A549 treated with CORT108297 at 1 μM for 4 hours (cell line): Measurements from ENCODE around the gene HEXD. TPM values are rescaled to one million over a fixed set of nuclear protein-coding genes. Genes with fewer than 3 reads are reported as not detected.

Experiments
- total RNA-seq: library from RNA; stranded (reverse); fragments of 200-300 nt; extraction: Qiagen RNA extraction; gene quantifications from 5 replicates; pipeline ENCODE4 v1.2.3, GENCODE V29; 2022

The HEXD gene
- 10.6 to 15.3 TPM (median 14.5 TPM) in 5 replicates for total RNA-seq

DNA sequence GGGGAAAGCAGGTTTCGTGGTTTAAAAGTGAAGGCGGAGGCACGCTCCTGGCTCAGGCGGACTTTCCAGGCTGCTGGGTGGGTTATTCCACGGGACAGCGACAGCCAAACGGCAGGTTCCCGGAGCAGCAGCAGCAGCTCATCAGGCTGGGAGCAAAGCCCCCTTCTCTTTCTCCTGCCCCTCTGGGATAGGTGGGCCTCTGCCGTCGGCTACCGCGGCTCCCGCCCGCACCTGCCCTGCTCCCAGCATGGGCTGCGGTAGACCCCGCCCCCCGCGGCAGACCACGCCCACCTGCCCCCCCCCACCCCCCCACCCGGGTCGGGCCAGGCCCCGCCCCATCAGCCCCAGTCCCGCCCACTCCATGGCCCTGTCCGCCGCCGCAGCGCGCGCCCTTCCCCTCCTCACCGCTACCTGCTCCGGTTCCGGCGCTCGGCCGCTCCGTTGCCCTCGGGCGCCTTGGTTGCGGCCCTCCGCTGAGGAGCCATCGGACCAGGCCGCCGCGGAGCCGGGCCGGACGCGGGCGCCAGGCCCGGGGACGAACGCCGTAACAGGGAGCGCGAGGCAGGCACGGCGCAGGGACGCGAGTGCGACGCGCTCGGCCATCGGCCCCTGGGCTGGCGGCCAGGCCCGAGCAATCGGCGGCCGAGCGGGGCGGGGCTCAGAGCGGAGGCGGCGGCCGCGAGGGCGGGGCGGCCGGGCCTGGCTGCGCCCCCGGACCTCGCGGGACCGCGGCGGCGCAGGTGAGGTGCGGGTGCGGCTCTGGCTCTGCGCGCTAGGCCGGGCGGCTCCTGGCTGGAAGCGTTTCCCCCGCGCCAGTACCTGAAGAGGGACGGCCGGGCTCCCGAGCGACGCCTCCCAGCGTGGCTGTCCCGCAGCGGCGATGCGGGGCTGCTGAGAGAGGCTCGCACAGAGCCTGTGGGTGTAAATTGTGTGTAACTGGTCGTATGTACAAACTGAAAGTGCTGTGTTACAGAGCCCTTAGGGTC is at the start of gene HEXD, which contains the start of gene OGFOD3:
HEXD (plus strand) TSS at position 347 of the 986 bp plus-strand sequence. CDS start 1,453 bp downstream, outside the sequence.
OGFOD3 (minus strand) TSS at position 586 of the 986 bp plus-strand sequence; CDS start at position 485, 101 bp downstream.

DNA sequence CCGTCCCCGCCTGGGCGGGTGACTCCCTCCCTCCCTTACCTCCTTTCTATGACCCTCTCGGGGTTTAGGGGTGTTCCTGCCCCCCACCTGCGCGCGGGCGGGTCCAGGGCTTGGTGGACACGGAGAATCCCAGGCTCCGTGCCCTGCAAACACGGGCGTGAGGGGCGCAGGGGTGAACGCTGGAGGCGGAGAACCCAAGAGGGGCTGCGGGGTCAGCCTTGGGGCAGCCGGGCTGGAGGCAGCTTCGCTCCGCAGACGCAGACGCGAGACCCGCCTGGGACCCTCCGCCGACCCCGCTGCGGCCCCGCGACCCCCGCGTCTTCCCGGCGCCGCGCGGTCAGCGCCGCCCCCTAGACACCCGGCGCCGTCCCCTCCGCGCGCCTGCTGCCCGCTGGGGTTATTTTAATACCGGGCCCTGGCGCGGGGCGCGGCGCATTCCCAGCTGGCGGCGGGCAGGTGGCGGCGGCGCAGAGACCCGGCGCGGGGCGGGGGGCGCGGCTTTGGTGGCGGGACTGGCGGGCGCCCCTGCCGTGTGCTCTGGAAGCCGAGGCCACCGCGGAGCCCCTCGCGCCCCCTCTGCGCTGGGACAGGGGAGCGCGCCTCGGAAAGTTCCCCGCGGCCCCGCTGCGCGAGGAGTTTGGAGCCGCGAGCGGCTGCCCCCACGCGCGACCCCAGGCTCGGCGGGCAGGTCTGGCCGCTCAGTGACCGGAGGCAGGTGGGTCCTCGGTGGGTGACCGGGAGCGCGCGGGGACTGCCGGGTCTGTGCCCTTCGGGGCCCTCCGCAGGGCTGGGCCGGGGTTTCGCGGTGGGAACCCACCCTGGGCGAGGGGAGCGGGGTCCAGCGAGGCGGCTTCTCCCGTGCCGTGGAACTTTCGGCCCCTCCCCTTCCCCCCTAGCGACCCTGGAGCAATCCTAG is 46.6 kb upstream of the HEXD start, which contains the start of gene UTS2R:
UTS2R (plus strand) TSS at position 433 of the 916 bp plus-strand sequence. CDS start 2,560 bp downstream, outside the sequence.

DNA sequence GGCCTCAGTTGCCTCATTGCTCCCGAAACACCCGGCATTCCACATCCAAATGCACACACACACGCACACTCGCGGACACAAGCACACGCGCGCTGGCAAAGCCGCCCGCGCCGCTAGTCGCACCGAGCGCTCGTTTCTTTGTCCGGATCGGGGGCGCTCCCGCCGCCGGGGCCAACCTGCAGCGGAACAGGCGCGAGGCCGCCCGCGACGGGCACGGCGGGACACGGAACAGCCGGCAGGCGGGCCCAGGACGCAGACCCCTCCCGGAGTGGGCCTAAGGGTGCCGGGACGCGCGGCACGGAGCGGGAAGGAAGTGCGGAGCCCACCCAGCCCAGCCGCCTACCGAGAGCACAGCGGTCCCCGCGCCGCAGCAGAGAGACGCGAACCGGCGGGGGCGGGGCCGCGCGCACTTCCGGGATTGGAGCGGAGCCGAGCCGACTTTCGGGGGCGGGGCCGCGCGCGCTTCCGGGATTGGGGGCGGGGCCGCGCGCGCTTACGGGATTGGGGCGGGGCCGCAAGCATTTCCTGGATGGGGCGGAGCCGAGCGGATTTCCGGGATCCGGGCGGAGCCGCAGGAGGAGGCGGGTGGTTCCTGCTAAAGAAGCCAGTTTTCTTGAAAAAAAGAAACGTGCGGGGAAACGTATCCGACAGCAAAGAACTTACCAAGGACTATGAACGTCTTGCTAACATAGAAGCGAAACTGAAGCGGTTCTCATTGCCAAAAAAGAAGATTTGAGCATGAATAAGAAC is 32.4 kb downstream of the HEXD start, which contains the start of gene CYBC1:
CYBC1 (minus strand) TSS at position 396 of the 750 bp plus-strand sequence. CDS start 1,498 bp downstream, outside the sequence.

DNA sequence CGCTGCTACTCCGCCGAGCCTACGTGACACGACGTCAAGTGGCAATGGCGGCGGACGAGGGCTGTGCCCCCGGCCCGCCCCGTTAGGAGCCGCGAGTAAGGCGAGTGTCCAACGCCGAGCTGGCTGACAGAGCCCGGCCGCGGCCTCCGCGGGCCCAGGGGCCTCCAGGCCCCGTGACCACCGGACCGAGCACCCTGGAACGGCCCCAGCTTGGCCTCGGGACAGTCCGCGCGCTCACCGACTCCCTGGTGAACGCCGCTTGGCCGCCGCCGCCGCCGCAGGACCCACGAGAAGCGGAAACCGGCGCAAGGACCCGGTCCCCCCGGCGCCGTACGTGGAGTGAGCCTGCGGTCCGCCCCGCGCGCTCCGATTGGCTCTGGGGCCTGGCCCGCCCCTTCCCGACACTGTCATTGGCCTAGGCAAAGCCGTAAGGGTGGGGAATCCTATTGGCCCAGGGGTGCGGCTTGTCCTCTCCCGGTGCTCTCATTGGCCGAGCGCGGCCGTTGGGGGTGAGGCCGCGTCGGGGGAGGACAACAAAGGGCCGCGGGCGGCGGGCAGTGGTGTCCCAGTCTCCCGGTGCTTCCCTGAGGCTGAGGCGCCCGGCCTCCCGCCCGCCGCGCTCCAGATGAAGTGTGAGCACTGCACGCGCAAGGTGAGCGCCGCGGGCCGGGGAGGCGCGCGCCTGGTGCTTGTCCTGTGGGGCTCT is 40.2 kb downstream of the HEXD start, which contains the start of gene NARF:
NARF (plus strand) TSS at position 563 of the 706 bp plus-strand sequence; CDS start at position 626, 63 bp downstream.

Other genes starting within 250 kb of the HEXD start
- 17.5 to 27.8 TPM (median 25.5 TPM) in 5 replicates for gene CCDC57, start 205.5 kb upstream of the HEXD start, total RNA-seq
- 102 to 140 TPM (median 132 TPM) in 5 replicates for gene SLC16A3, start 189.3 kb upstream of the HEXD start, total RNA-seq
- gene CSNK1D, start 144.6 kb upstream of the HEXD start, total RNA-seq: 163 to 200 TPM (median 196 TPM) in 5 replicates
- 0.05 to 0.15 TPM (median 0.10 TPM) in 4 of 5 replicates, not detected in the other for gene CD7, start 100.7 kb upstream of the HEXD start, total RNA-seq
- gene SECTM1, start 84.6 kb upstream of the HEXD start, total RNA-seq: 1.1 to 2.6 TPM (median 2.0 TPM) in 5 replicates
- gene TEX19, start 59.1 kb upstream of the HEXD start, total RNA-seq: 0.30 to 0.60 TPM (median 0.44 TPM) in 5 replicates
- gene UTS2R, start 46.6 kb upstream of the HEXD start, total RNA-seq: not detected in 5 replicates
- 18.4 to 26.2 TPM (median 24.7 TPM) in 5 replicates for gene OGFOD3, start 239 bp downstream of the HEXD start, total RNA-seq
- 52.3 to 65.9 TPM (median 59.4 TPM) in 5 replicates for gene CYBC1, start 32.4 kb downstream of the HEXD start, total RNA-seq
- 48.7 to 62.7 TPM (median 55.6 TPM) in 5 replicates for gene NARF, start 40.4 kb downstream of the HEXD start, total RNA-seq
- gene FOXK2, start 101.4 kb downstream of the HEXD start, total RNA-seq: 45.4 to 56.4 TPM (median 51.6 TPM) in 5 replicates
- gene WDR45B, start 230.1 kb downstream of the HEXD start, total RNA-seq: 93.5 to 99.6 TPM (median 95.6 TPM) in 5 replicates